HEK293T (cell line): ENCODE data around the gene KYAT1.

ENCODE experiments used
- ARNT ChIP-seq: fragments of 450-650 bp; IDR thresholded peaks from 2 replicates; pipeline ENCODE4 v1.6.1; 2017; ENCODE audit warnings: mild to moderate bottlenecking
- BHLHE40 ChIP-seq: fragments of 450-650 bp; IDR thresholded peaks from 2 replicates; pipeline ENCODE4 v1.6.1; 2016; ENCODE audit warnings: mild to moderate bottlenecking, moderate library complexity, borderline replicate concordance
- CTBP1 ChIP-seq: fragments of 450-650 bp; IDR thresholded peaks from 2 replicates; pipeline ENCODE4 v1.6.1; 2016; ENCODE audit warnings: borderline replicate concordance
- FOXA1 ChIP-seq: fragments of 450-650 bp; IDR thresholded peaks from 2 replicates; pipeline ENCODE4 v1.6.1; 2016; ENCODE audit warnings: mild to moderate bottlenecking
- FOXK2 ChIP-seq: fragments of 450-650 bp; IDR thresholded peaks from 2 replicates; pipeline ENCODE4 v1.6.1; 2016; ENCODE audit warnings: mild to moderate bottlenecking
- FOXM1 ChIP-seq: fragments of 450-650 bp; IDR thresholded peaks from 2 replicates; pipeline ENCODE4 v1.6.1; 2017; ENCODE audit warnings: mild to moderate bottlenecking, borderline replicate concordance
- HDGF ChIP-seq: fragments of 450-650 bp; IDR thresholded peaks from 2 replicates; pipeline ENCODE4 v1.6.1; 2017; ENCODE audit warnings: antibody characterized with exemption, borderline replicate concordance
- LEF1 ChIP-seq: fragments of 450-650 bp; IDR thresholded peaks from 2 replicates; pipeline ENCODE4 v1.6.1; 2017; ENCODE audit warnings: mild to moderate bottlenecking, borderline replicate concordance
- SP1 ChIP-seq: fragments of 450-650 bp; IDR thresholded peaks from 2 replicates; pipeline ENCODE4 v1.6.1; 2017
- SUZ12 ChIP-seq: fragments of 450-650 bp; IDR thresholded peaks from 2 replicates; pipeline ENCODE4 v1.6.1; 2016; ENCODE audit warnings: mild to moderate bottlenecking
- TARDBP ChIP-seq: fragments of 450-650 bp; IDR thresholded peaks from 2 replicates; pipeline ENCODE4 v1.6.1; 2016
- ZNF384 ChIP-seq: fragments of 450-650 bp; IDR thresholded peaks from 2 replicates; pipeline ENCODE4 v1.6.1; 2016
- TF ChIP-seq, protein P1 (sequence below): fragments of 450-650 bp; IDR thresholded peaks from 2 replicates; pipeline ENCODE4 v1.6.1; 2016

DNA sequence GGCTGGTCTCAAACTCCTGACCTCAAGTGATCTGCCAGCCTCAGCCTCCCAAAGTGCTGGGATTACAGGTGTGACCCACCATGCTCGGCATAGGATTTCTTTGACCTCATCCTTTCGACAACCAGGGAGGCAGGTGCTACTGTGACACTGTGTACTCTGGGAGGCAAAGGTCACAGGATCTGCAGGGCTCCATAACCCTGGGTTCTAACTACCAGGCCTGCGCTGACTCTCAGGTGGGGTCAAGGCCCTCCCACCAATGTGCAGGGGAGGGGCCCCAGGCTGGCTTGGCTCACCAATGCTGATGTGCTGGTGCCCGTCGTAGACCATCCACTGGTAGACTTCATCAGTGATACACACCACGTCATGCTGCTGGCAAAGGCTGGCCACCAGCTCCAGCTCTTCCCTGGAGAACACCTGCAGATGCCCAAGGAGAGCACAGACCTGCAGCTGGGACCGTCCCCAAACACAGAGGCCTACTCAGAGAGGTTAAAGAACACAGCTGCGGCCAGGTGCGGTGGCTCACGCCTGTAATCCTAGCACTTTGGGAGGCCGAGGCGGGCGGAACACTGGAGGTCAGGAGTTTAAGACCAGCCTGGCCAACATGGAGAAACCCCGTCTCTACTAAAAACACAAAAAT is 45.1 kb downstream of the KYAT1 start:
- TF ChIP-seq LEF1, result no peak
- no peak for TF ChIP-seq TARDBP
- TF ChIP-seq FOXA1, result no peak
- no peak for TF ChIP-seq FOXM1
- no peak for TF ChIP-seq CTBP1
- no peak for TF ChIP-seq FOXK2
- TF ChIP-seq SP1, result no peak
- no peak for TF ChIP-seq ARNT
- TF ChIP-seq ZNF384, result no peak
- no peak for TF ChIP-seq HDGF
- TF ChIP-seq BHLHE40, result no peak
- no peak for TF ChIP-seq SUZ12
- TF ChIP-seq, protein P1, sequence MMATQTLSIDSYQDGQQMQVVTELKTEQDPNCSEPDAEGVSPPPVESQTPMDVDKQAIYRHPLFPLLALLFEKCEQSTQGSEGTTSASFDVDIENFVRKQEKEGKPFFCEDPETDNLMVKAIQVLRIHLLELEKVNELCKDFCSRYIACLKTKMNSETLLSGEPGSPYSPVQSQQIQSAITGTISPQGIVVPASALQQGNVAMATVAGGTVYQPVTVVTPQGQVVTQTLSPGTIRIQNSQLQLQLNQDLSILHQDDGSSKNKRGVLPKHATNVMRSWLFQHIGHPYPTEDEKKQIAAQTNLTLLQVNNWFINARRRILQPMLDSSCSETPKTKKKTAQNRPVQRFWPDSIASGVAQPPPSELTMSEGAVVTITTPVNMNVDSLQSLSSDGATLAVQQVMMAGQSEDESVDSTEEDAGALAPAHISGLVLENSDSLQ, result no peak
